Parathyroid adenoma (tissue), 2 donors: ENCODE data around the gene RRP1.

Experiments used
- H2AFZ ChIP-seq: fragments of 300-600 bp; sonication (generic); one replicate; pipeline ENCODE4 v1.7.0; 2017; ENCODE audit warnings: antibody characterized with exemption, mild to moderate bottlenecking
- H3K27ac ChIP-seq: fragments of 300-600 bp; sonication (generic); one replicate; pipeline ENCODE4 v1.7.0; 2017
- H3K27me3 ChIP-seq: fragments of 300-600 bp; sonication (generic); one replicate; pipeline ENCODE4 v1.7.0; 2017; ENCODE audit warnings: low read length; ENCODE audit not compliant: control insufficient read depth, insufficient read depth
- H3K36me3 ChIP-seq: fragments of 300-600 bp; sonication (generic); one replicate; pipeline ENCODE4 v1.7.0; 2017; ENCODE audit warnings: low read length; ENCODE audit not compliant: control insufficient read depth, insufficient read depth
- H3K4me1 ChIP-seq: fragments of 300-600 bp; sonication (generic); one replicate; pipeline ENCODE4 v1.7.0; 2017; ENCODE audit warnings: control low read depth
- H3K4me2 ChIP-seq: fragments of 300-600 bp; sonication (generic); one replicate; pipeline ENCODE4 v1.7.0; 2017; ENCODE audit warnings: low read length
- H3K4me3 ChIP-seq: fragments of 300-600 bp; sonication (generic); one replicate; pipeline ENCODE4 v1.7.0; 2017; ENCODE audit warnings: low read depth, low read length
- H3K79me2 ChIP-seq: fragments of 300-600 bp; sonication (generic); one replicate; pipeline ENCODE4 v1.7.0; 2017; ENCODE audit warnings: control low read depth
- H3K9ac ChIP-seq: fragments of 300-600 bp; sonication (generic); one replicate; pipeline ENCODE4 v1.7.0; 2017; ENCODE audit warnings: mild to moderate bottlenecking
- H3K9me3 ChIP-seq: fragments of 300-600 bp; sonication (generic); one replicate; pipeline ENCODE4 v1.7.0; 2017; ENCODE audit warnings: low read length; ENCODE audit not compliant: control insufficient read depth
- TF ChIP-seq, protein P1 (sequence below): fragments of 300-600 bp; sonication (generic); IDR thresholded peaks from one replicate; pipeline ENCODE4 v1.7.0; 2017; ENCODE audit warnings: antibody characterized with exemption, mild to moderate bottlenecking
- donor health status: primary hyperparathyroidism.

RRP1 gene

DNA sequence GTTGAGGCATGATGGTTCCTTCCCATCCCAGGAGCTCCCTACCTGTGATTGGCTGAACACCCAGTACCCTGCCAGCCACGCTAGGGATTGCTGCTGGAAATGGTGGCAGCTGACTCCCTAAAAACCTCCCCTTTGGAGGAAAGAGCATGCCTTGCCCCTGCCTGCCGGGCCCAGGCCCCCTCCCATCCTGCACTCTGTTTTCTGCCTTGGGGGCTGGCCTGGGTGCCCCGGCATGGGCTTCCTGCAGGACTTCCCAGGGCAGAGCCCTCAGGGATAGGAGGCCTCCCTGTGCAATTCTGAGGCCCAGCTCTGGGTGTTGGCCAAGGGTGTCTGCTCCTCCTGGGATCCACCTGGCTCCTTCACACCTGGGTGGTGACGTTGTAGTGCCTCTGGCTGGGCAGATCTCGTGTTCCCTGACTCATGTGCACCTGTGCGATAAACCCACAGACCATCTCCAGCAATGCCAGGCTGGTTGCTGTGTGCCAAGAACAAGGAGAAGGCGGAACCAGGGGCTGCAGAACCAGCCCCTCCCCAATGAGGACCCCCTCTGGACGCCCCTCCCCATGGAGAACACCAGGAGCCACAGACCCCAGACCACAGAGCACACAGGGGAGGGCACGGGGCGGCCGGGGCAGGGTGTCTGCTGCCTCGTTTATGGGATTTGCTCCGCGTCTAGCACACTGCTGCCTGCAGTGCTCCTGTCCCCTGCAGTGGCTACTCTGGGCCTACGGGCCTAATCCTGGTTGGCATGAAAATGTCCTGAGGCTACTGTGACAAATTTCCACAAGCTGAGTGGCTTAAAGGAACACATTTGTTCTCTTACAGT, 26.9 kb upstream of the RRP1 start:
- H3K79me2 ChIP-seq: no peaks in the 10 kb centered on the region
- TF ChIP-seq, protein P1, sequence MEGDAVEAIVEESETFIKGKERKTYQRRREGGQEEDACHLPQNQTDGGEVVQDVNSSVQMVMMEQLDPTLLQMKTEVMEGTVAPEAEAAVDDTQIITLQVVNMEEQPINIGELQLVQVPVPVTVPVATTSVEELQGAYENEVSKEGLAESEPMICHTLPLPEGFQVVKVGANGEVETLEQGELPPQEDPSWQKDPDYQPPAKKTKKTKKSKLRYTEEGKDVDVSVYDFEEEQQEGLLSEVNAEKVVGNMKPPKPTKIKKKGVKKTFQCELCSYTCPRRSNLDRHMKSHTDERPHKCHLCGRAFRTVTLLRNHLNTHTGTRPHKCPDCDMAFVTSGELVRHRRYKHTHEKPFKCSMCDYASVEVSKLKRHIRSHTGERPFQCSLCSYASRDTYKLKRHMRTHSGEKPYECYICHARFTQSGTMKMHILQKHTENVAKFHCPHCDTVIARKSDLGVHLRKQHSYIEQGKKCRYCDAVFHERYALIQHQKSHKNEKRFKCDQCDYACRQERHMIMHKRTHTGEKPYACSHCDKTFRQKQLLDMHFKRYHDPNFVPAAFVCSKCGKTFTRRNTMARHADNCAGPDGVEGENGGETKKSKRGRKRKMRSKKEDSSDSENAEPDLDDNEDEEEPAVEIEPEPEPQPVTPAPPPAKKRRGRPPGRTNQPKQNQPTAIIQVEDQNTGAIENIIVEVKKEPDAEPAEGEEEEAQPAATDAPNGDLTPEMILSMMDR: no peak
- H3K4me3 ChIP-seq: no peak overlapping the region
- no peak overlapping the region for H3K4me2 ChIP-seq
- no peak overlapping the region for H2AFZ ChIP-seq
- no peaks in the 10 kb centered on the region for H3K27me3 ChIP-seq
- H3K27ac ChIP-seq: no peak overlapping the region
- H3K4me1 ChIP-seq: no peaks in the 10 kb centered on the region
- H3K9ac ChIP-seq: no peak overlapping the region
- no peaks in the 10 kb centered on the region for H3K36me3 ChIP-seq
- H3K9me3 ChIP-seq: no peaks in the 10 kb centered on the region

DNA sequence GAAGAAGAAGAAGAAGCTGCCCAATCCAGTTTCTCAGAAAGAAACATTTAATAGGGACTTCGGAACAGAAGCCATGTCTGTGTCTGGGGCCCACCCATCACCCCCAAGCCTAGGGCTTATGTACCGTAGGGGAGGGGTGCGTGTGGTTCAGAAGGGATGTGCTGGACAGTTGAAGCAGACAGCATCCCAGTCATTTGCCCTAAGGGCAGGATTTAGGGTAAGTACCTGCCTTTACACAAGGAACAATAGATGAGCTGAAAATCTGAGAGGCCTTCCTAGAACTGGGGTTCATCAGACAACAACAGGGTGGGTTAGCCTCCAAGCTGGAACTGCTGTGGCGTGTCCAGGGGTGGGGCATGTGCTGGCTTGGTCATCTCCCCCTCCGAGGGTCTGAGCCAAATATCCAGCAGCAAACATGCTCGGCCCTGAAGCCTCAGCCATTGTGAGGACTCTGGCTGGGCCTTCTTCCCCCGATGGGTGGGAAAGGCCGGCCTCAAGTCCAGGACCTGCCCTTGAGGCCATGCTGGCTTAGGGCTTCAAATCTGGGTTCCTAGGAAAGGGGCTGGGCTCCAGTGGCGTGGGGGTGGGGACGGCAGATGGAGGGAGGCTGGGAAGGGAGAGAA, 25.4 kb upstream of the RRP1 start:
- H3K27me3 ChIP-seq: no peaks in the 10 kb centered on the region
- no peaks in the 10 kb centered on the region for H3K79me2 ChIP-seq
- H3K27ac ChIP-seq: no peak overlapping the region
- H2AFZ ChIP-seq: no peak overlapping the region
- H3K36me3 ChIP-seq: no peaks in the 10 kb centered on the region
- no peak overlapping the region for H3K4me2 ChIP-seq
- no peak overlapping the region for H3K9ac ChIP-seq
- no peaks in the 10 kb centered on the region for H3K4me1 ChIP-seq
- no peak overlapping the region for H3K4me3 ChIP-seq
- no peaks in the 10 kb centered on the region for H3K9me3 ChIP-seq
- TF ChIP-seq, protein P1: no peak

GRCh38 chr21:43764576-43765495, 24.5 kb upstream of the RRP1 start:
- Histone ChIP-seq H3K36me3 (no peaks in the 10 kb centered on the region), H3K79me2 (no peaks in the 10 kb centered on the region), H3K9ac (no peak overlapping the region), H3K4me2 (no peak overlapping the region), H3K9me3 (no peaks in the 10 kb centered on the region), H2AFZ (no peak overlapping the region), H3K4me1 (no peaks in the 10 kb centered on the region), H3K27me3 (no peaks in the 10 kb centered on the region), H3K4me3 (no peak overlapping the region), H3K27ac (no peak overlapping the region)
- TF ChIP-seq, protein P1: no peak

- no peak overlapping the region for H2AFZ ChIP-seq
- no peaks in the 10 kb centered on the region for H3K9me3 ChIP-seq
- no peak overlapping the region for H3K4me2 ChIP-seq
- no peaks in the 10 kb centered on the region for H3K79me2 ChIP-seq
- no peak overlapping the region for H3K4me3 ChIP-seq
- H3K27ac ChIP-seq: no peak overlapping the region
- no peaks in the 10 kb centered on the region for H3K36me3 ChIP-seq
- TF ChIP-seq, protein P1: no peak
- no peak overlapping the region for H3K9ac ChIP-seq
- no peaks in the 10 kb centered on the region for H3K27me3 ChIP-seq
- no peaks in the 10 kb centered on the region for H3K4me1 ChIP-seq
Measured at GRCh38 chr21:43766734-43767497, 22.5 kb upstream of the RRP1 start.
